Activated naive CD8-positive, alpha-beta T cell (primary cell): Measurements from ENCODE around the gene ANGPTL4.
"Not testable (repeated sequence)": the region's sequence is repeated elsewhere in the genome, so short reads cannot be mapped to it uniquely, and the experiment has no call there.

Experiments
- H3K27ac Mint-ChIP-seq: one replicate; pipeline ENCODE4 v1.8.0; 2021; ENCODE audit warnings: mixed read lengths
- H3K27me3 Mint-ChIP-seq: one replicate; pipeline ENCODE4 v1.8.0; 2021; ENCODE audit warnings: mixed read lengths
- H3K36me3 Mint-ChIP-seq: one replicate; pipeline ENCODE4 v1.8.0; 2021; ENCODE audit warnings: mixed read lengths
- H3K4me1 Mint-ChIP-seq: one replicate; pipeline ENCODE4 v1.8.0; 2021; ENCODE audit warnings: low read depth, mixed read lengths
- H3K4me3 Mint-ChIP-seq: one replicate; pipeline ENCODE4 v1.8.0; 2021; ENCODE audit warnings: mild to moderate bottlenecking, mixed read lengths
- H3K9me3 Mint-ChIP-seq: one replicate; pipeline ENCODE4 v1.8.0; 2021; ENCODE audit warnings: low read depth, mixed read lengths

The ANGPTL4 gene

GRCh38 chr19:8329996-8330395 lies 34.0 kb upstream of the ANGPTL4 start:
- no peaks in the 10 kb centered on the region for H3K9me3 Mint-ChIP-seq
- H3K36me3 Mint-ChIP-seq, result no peaks in the 10 kb centered on the region
- H3K4me3 Mint-ChIP-seq, result no peak overlapping the region
- no peak overlapping the region for H3K27ac Mint-ChIP-seq
- no peaks in the 10 kb centered on the region for H3K27me3 Mint-ChIP-seq
- no peaks in the 10 kb centered on the region for H3K4me1 Mint-ChIP-seq

GRCh38 chr19:8331263-8331845 lies 32.6 kb upstream of the ANGPTL4 start:
- Mint-ChIP-seq H3K27me3 (peaks cover 3% of the 10 kb centered on the region), H3K9me3 (no peaks in the 10 kb centered on the region), H3K27ac (no peak overlapping the region), H3K4me3 (no peak overlapping the region), H3K36me3 (no peaks in the 10 kb centered on the region), H3K4me1 (peaks cover 3% of the 10 kb centered on the region)

DNA sequence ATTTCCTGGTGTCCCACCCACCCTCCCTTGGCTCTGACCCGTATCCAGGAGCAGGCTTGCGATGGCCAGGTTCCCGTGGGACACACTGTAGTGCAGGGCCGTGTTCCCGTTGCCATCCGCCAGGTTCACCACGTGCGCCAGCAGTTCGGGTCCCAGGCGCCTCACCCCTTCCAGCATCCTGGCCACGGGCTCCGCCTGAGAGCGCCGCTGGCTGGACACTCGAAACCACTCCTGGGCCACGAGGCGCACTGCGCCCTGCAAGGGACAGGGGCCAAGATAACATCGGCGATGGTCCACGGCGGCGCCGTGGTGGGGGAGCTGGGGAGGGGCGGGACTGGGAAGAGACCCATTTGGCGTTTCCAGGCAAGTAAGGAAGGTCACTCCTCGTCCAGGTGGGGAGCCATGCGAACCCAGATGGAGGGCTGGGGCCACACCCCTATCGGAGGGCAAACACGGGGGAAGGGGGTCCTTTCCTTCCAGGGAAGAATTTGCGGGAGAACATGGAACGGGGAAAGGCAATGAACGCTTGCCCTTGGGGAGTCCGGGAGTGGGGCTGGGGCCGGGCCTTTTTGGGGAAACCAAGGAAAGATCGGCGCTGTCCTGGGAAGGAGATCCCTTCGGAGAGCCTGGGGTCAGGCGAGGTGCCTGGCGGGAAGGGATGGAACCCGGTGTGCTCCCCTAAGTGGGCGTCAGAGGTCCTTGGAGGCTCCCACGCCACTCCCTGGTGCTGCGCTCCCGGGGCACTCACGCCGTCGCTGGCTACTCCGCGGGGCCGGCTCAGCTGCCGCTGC lies 30.8 kb upstream of the ANGPTL4 start:
- Mint-ChIP-seq H3K27ac (no peak overlapping the region), H3K4me3 (no peak overlapping the region), H3K27me3 (peaks cover 9% of the 10 kb centered on the region)

GRCh38 chr19:8333767-8334457 lies 30.0 kb upstream of the ANGPTL4 start:
- no peak overlapping the region for H3K27ac Mint-ChIP-seq
- H3K4me3 Mint-ChIP-seq, result peak overlapping the region; percentile 35
- peaks cover under 1% of the 10 kb centered on the region for H3K36me3 Mint-ChIP-seq
- peaks cover 13% of the 10 kb centered on the region for H3K27me3 Mint-ChIP-seq
- H3K9me3 Mint-ChIP-seq, result no peaks in the 10 kb centered on the region
- H3K4me1 Mint-ChIP-seq, result peaks cover 3% of the 10 kb centered on the region

More for the DNA sequence above, 30.8 kb upstream of the ANGPTL4 start:
- no peaks in the 10 kb centered on the region for H3K9me3 Mint-ChIP-seq
- peaks cover 3% of the 10 kb centered on the region for H3K4me1 Mint-ChIP-seq
- no peaks in the 10 kb centered on the region for H3K36me3 Mint-ChIP-seq

- Mint-ChIP-seq H3K27me3 (peaks cover 15% of the 10 kb centered on the region), H3K9me3 (no peaks in the 10 kb centered on the region), H3K4me3 (no peak overlapping the region), H3K4me1 (peaks cover 3% of the 10 kb centered on the region), H3K27ac (no peak overlapping the region), H3K36me3 (peaks cover 3% of the 10 kb centered on the region)
These were observed 29.3 kb upstream of the ANGPTL4 start for GRCh38 chr19:8334458-8335342.

DNA sequence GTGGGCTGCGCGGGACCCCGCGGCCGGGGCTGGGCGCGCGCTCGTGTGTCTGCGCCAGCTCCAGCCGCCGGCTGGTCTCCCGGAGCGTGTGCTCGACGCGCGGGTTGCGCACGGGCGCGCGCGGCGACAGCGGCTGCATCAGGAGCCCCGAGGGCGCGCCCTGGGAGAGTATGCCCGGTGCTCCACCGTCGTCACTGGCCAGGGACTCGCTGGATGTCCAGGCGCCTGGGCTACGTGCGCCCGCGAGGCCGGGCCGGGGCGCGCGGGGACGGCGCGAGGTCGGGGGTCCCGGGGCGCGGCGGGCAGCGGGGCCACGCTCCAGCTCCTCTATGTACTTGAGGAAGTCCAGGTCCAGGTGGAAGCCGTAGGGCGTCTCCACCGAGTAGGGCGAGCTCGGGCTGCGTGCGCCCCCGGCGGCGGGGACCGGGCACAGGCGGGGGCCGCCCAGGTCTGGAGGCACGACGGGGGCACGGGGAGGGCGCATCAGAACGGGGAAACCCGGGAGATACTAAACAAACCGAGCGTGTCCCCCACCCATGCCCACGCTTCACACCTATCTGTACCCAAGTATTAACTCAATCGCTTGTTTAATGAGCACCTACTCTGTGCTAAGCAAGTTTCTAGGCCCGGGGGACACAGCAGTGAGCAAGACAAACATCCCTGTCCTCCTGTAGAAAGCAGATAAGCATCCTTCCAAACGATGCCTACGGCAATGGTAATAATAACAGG lies 28.4 kb upstream of the ANGPTL4 start:
- Mint-ChIP-seq H3K27ac (no peak overlapping the region), H3K27me3 (peaks cover 16% of the 10 kb centered on the region), H3K4me1 (peaks cover 3% of the 10 kb centered on the region), H3K9me3 (no peaks in the 10 kb centered on the region), H3K36me3 (peaks cover 3% of the 10 kb centered on the region), H3K4me3 (peak overlapping the region; percentile 73)

DNA sequence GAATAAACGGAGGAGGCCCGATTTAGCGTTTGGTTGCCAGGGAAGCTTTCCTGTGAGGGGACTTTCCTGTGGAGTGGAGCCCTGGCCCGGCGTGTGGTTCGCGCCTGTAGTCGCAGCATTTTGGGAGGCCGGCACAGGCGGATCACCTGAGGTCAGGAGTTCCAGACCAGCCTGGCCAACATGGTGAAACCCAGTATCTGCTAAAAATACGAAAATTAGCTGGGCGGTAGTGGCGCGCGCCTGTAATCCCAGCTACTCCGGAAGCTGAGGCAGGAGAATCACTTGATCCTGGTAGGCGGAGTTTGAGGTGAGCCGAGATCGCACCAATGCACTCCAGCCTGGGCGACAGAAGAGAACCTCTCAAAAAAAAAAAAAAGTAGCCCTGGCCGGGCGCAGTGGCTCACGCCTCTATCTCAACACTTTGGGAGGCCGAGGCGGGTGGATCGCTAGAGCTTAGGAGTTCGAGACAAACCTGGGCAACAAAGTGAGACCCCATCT lies 27.8 kb upstream of the ANGPTL4 start:
- peaks cover 4% of the 10 kb centered on the region for H3K4me1 Mint-ChIP-seq
- H3K27me3 Mint-ChIP-seq, result peaks cover 16% of the 10 kb centered on the region

DNA sequence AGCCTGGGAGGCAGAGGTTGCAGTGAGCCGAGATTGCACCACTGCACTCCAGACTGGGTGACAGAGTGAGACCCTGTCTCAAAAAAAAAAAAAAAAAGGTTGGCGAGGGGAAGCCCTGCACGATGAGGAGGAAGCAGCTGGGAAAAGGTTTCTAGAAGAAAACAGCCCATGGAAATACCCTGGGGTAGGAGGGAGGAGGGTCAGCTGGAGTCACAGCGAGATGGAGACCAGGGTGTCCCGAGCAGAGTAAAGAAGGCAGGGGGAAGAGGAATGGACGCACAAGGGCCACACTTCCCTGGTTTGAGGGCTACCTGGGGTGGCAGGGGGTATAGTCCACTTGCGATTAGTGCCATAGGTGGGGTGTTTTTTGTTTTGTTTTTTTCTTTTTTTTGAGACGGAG lies 27.3 kb upstream of the ANGPTL4 start:
- no peaks in the 10 kb centered on the region for H3K9me3 Mint-ChIP-seq
- peaks cover 3% of the 10 kb centered on the region for H3K36me3 Mint-ChIP-seq
- peaks cover 16% of the 10 kb centered on the region for H3K27me3 Mint-ChIP-seq
- no peak overlapping the region for H3K4me3 Mint-ChIP-seq
- peaks cover 6% of the 10 kb centered on the region for H3K4me1 Mint-ChIP-seq
- H3K27ac Mint-ChIP-seq, result no peak overlapping the region

More for the DNA sequence above, 27.8 kb upstream of the ANGPTL4 start:
- peaks cover 3% of the 10 kb centered on the region for H3K36me3 Mint-ChIP-seq
- H3K4me3 Mint-ChIP-seq, result peak overlapping the region; percentile 73
- H3K9me3 Mint-ChIP-seq, result no peaks in the 10 kb centered on the region
- H3K27ac Mint-ChIP-seq, result no peak overlapping the region

DNA sequence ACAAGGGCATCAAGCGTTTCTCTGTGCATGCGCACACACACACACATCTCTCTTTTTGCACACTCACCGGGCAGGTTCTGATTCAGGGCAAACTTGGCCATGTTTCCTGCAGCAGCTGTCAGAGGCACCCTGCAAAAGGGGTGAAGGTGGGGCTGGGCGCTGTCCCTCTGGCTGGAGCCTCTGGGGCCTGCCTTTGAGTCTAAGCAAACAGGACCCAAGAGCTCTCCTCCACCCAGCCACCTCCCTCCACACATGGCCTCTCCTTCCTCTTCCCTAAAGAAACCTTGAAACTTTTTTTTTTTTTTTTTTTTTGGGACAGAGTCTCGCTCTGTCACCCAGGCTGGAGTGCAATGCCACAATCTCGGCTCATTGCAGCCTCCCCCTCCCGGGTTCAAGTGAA lies 26.2 kb upstream of the ANGPTL4 start:
- H3K9me3 Mint-ChIP-seq, result no peaks in the 10 kb centered on the region
- H3K4me1 Mint-ChIP-seq, result peaks cover 7% of the 10 kb centered on the region
- peaks cover 3% of the 10 kb centered on the region for H3K36me3 Mint-ChIP-seq
- no peak overlapping the region for H3K27ac Mint-ChIP-seq
- peaks cover 16% of the 10 kb centered on the region for H3K27me3 Mint-ChIP-seq
- H3K4me3 Mint-ChIP-seq, result no peak overlapping the region

GRCh38 chr19:8338835-8339234 lies 25.1 kb upstream of the ANGPTL4 start:
- Mint-ChIP-seq H3K27me3 (peaks cover 16% of the 10 kb centered on the region), H3K9me3 (no peaks in the 10 kb centered on the region), H3K4me1 (peaks cover 13% of the 10 kb centered on the region), H3K27ac (no peak overlapping the region), H3K36me3 (peaks cover 3% of the 10 kb centered on the region), H3K4me3 (no peak overlapping the region)

DNA sequence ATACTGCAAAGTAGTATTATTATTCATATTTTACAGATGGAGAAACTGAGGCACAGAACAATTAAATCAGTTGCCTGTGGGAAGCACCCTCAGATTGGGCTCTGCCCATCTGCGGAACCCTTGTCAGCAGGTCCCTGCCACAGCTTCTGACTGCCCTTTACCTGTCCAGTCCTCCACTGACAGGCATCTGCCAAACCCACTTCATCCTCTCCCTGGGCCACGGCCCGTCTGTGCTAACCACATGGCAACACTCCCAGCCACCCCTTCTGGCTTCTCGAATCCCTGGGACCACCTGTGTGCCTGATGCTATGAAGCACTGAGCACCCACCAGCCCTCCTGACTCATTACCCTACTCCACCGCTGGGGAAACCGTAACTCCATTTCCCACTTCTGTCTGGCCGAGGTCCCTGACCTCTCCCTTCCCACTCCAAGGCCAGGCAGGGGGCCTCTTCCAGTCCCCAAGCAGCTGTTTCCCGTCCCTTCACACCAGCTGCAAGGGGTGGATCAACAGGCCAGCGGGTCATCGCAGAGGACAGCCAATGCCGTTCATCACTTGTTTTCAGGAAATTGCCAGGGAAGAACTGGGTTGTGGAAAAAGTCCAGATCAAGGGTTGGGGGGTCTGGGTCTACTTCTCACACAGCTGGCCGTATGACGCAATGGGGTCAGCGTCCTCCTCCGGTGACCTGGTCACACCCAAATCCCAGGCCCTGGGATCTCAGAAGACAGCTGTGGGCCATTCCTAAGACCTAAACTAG lies 23.4 kb upstream of the ANGPTL4 start:
- Mint-ChIP-seq H3K27ac (no peak overlapping the region), H3K36me3 (peaks cover 3% of the 10 kb centered on the region), H3K27me3 (peaks cover 16% of the 10 kb centered on the region), H3K4me1 (peaks cover 14% of the 10 kb centered on the region), H3K9me3 (no peaks in the 10 kb centered on the region), H3K4me3 (no peak overlapping the region)

DNA sequence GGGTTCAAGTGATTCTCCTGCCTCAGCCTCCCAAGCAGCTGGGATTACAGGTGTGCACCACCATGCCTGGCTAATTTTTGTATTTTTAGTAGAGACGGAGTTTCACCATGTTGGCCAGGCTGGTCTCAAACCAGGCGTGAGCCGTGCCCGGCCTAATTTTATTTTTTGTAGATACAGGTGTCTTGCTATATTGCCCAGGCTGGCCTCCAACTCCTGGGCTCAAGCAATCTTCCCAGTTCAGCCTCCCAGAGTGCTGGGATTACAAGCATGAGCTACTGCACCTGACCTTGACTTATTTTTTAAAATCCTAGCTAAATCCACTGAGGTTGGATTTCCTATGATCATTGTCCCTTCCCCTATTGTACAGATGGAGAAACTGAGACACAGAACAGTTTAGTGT lies 22.5 kb upstream of the ANGPTL4 start:
- not testable (repeated sequence) for H3K9me3 Mint-ChIP-seq, H3K27ac Mint-ChIP-seq, H3K36me3 Mint-ChIP-seq
- Mint-ChIP-seq H3K4me1 (peaks cover 11% of the 10 kb centered on the region), H3K27me3 (peaks cover 13% of the 10 kb centered on the region), H3K4me3 (peak overlapping the region; percentile 51)

GRCh38 chr19:8342316-8342683 lies 21.7 kb upstream of the ANGPTL4 start:
- H3K4me3 Mint-ChIP-seq, result peak overlapping the region; percentile 51
- no peaks in the 10 kb centered on the region for H3K9me3 Mint-ChIP-seq
- peaks cover 11% of the 10 kb centered on the region for H3K4me1 Mint-ChIP-seq
- peaks cover 3% of the 10 kb centered on the region for H3K36me3 Mint-ChIP-seq
- no peak overlapping the region for H3K27ac Mint-ChIP-seq
- peaks cover 10% of the 10 kb centered on the region for H3K27me3 Mint-ChIP-seq
